Activated T-cell treated with anti-CD3 and anti-CD28 coated beads, Interleukin-2, amount 50 U/mL, for 72 hours (primary cell): Measurements from ENCODE around the gene C17orf113. TPM values are rescaled to one million over a fixed set of nuclear protein-coding genes. Genes with fewer than 3 reads are reported as not detected.
"Not testable (repeated sequence)": the region's sequence is repeated elsewhere in the genome, so short reads cannot be mapped to it uniquely, and the experiment has no call there.

Experiments used
- ATAC-seq, 2 donors: fragments of 150-1000 bp; cut with Tn5 transposase; replicated peaks in 1 of 2; 2 replicates each; pipeline ENCODE4 v1.10.0; 2021; ENCODE audit warnings: moderate library complexity in 2 of 2, mild to moderate bottlenecking in 1 of 2
- DNase-seq, 2 donors: peaks; one replicate each; pipeline ENCODE4 v3.0.0; 2021 to 2022; ENCODE audit warnings: mixed read lengths in 1 of 2
- H3K27ac Mint-ChIP-seq: one replicate; pipeline ENCODE4 v1.8.0; 2022; ENCODE audit warnings: mild to moderate bottlenecking, moderate library complexity, mixed read lengths
- H3K27me3 Mint-ChIP-seq: one replicate; pipeline ENCODE4 v1.8.0; 2022; ENCODE audit warnings: low read depth, mixed read lengths
- H3K36me3 Mint-ChIP-seq, 2 donors: one replicate each; pipeline ENCODE4 v1.8.0; 2022; ENCODE audit warnings: mixed read lengths in 2 of 2, mild to moderate bottlenecking in 1 of 2; ENCODE audit not compliant: insufficient read depth in 2 of 2
- H3K4me1 Mint-ChIP-seq: one replicate; pipeline ENCODE4 v1.8.0; 2022; ENCODE audit warnings: low read depth, mixed read lengths
- H3K4me3 Mint-ChIP-seq, 2 donors: one replicate each; pipeline ENCODE4 v1.8.0; 2022; ENCODE audit warnings: mild to moderate bottlenecking in 2 of 2, mixed read lengths in 2 of 2, moderate library complexity in 2 of 2
- H3K9me3 Mint-ChIP-seq, 2 donors: one replicate each; pipeline ENCODE4 v1.8.0; 2022; ENCODE audit warnings: mixed read lengths in 2 of 2
- total RNA-seq, 2 donors: library from RNA; stranded (reverse); gene quantifications; one replicate each; pipeline ENCODE4 v1.2.3, GENCODE V29; 2022

The C17orf113 gene
- total RNA-seq, 2 donors from 2014 or later = 0.86 to 1.3 TPM

GRCh38 chr17:42010898-42011516 is 39.4 kb downstream of the C17orf113 start:
- ATAC-seq = no peak
- Mint-ChIP-seq H3K27ac (peak overlapping the region; percentile 77), H3K4me1 (peaks cover 53% of the 10 kb centered on the region), H3K27me3 (no peaks in the 10 kb centered on the region), H3K36me3 (peaks cover 3 to 12% of the 10 kb centered on the region in 2 donors), H3K4me3 (no peak overlapping the region), H3K9me3 (no peaks in the 10 kb centered on the region)
- DNase-seq = no peak

GRCh38 chr17:42010266-42010680 is 40.1 kb downstream of the C17orf113 start:
- DNase-seq, H3K9me3 Mint-ChIP-seq, H3K4me3 Mint-ChIP-seq, H3K36me3 Mint-ChIP-seq, ATAC-seq, H3K27me3 Mint-ChIP-seq: not testable (repeated sequence)
- peaks cover 50% of the 10 kb centered on the region for H3K4me1 Mint-ChIP-seq
- peak overlapping the region; percentile 77 for H3K27ac Mint-ChIP-seq

- peaks cover 41% of the 10 kb centered on the region for H3K4me1 Mint-ChIP-seq
Observed at GRCh38 chr17:42009170-42009569, 41.2 kb downstream of the C17orf113 start.

GRCh38 chr17:42005166-42005565 is 45.2 kb downstream of the C17orf113 start:
- Mint-ChIP-seq H3K4me3 (no peak overlapping the region), H3K36me3 (peaks cover 7 to 9% of the 10 kb centered on the region in 2 donors), H3K27ac (peak overlapping the region; percentile 42), H3K4me1 (peaks cover 20% of the 10 kb centered on the region), H3K27me3 (no peaks in the 10 kb centered on the region), H3K9me3 (no peaks in the 10 kb centered on the region)
- DNase-seq (no peak), ATAC-seq (no peak)

More at GRCh38 chr17:42009170-42009569, 41.2 kb downstream of the C17orf113 start:
- no peaks in the 10 kb centered on the region for H3K9me3 Mint-ChIP-seq
- no peak overlapping the region for H3K4me3 Mint-ChIP-seq
- ATAC-seq (no peak), DNase-seq (no peak)
- peaks cover 3 to 5% of the 10 kb centered on the region in 2 donors for H3K36me3 Mint-ChIP-seq
- H3K27ac Mint-ChIP-seq = no peak overlapping the region
- H3K27me3 Mint-ChIP-seq = no peaks in the 10 kb centered on the region

DNA sequence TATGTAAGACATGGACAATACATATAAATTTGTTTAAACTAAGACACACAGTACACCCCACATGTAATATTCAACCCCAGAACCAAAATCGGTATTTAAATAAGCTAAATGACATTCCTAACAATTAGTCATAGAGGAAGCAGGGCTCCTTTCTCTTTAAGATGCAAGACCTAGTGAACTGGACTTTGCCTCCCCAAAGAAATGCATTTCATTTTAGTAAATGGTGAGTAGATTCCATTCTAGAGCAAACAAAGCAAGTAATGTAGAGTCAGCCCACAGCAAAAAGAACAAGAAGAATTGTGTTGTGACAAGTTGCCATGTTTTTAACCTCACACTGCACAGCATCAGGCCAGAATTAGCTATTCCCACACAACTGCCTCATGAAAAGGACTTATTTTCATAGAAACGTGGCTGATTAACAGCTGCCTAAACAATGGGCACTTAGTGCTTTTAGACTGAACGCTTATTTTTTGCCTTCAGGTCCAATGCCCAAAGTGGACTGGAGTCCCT is 47.6 kb downstream of the C17orf113 start:
- DNase-seq (no peak), ATAC-seq (no peak)
- H3K4me1 Mint-ChIP-seq = peaks cover 13% of the 10 kb centered on the region
- H3K4me3 Mint-ChIP-seq = no peak overlapping the region
- H3K27ac Mint-ChIP-seq = peak overlapping the region; percentile 74
- peaks cover 6 to 12% of the 10 kb centered on the region in 2 donors for H3K36me3 Mint-ChIP-seq
- H3K9me3 Mint-ChIP-seq = no peaks in the 10 kb centered on the region
- no peaks in the 10 kb centered on the region for H3K27me3 Mint-ChIP-seq

GRCh38 chr17:42002175-42002791 is 48.1 kb downstream of the C17orf113 start:
- ATAC-seq = no peak
- no peak for DNase-seq
- H3K36me3 Mint-ChIP-seq = peaks cover 6 to 12% of the 10 kb centered on the region in 2 donors
- no peak overlapping the region for H3K4me3 Mint-ChIP-seq
- H3K9me3 Mint-ChIP-seq = no peaks in the 10 kb centered on the region
- H3K4me1 Mint-ChIP-seq = peaks cover 14% of the 10 kb centered on the region
- no peaks in the 10 kb centered on the region for H3K27me3 Mint-ChIP-seq
- H3K27ac Mint-ChIP-seq = peak overlapping the region; percentile 74

DNA sequence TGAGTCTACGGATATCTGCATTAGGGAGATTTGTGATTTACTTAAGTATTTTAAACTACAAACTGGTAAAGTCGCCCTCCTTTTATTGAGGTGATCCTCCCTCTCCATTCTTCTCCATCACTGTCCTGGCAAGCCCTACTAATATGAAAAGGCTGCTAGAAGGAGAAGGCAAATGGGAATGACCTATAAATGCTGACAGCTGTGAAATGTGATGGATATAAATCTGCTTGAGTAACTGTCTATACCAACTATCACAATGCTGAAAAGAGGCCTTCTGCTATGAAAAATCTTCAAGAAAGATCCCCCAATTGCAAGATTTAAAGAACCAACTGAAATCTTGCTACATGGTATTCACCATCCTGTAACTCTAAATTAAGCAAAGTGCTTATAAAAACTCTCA is 48.7 kb downstream of the C17orf113 start:
- Mint-ChIP-seq H3K4me1 (peaks cover 19% of the 10 kb centered on the region), H3K9me3 (no peaks in the 10 kb centered on the region), H3K36me3 (peaks cover 8 to 15% of the 10 kb centered on the region in 2 donors), H3K4me3 (no peak overlapping the region), H3K27me3 (no peaks in the 10 kb centered on the region), H3K27ac (no peak overlapping the region)
- no peak for ATAC-seq
- DNase-seq = no peak

DNA sequence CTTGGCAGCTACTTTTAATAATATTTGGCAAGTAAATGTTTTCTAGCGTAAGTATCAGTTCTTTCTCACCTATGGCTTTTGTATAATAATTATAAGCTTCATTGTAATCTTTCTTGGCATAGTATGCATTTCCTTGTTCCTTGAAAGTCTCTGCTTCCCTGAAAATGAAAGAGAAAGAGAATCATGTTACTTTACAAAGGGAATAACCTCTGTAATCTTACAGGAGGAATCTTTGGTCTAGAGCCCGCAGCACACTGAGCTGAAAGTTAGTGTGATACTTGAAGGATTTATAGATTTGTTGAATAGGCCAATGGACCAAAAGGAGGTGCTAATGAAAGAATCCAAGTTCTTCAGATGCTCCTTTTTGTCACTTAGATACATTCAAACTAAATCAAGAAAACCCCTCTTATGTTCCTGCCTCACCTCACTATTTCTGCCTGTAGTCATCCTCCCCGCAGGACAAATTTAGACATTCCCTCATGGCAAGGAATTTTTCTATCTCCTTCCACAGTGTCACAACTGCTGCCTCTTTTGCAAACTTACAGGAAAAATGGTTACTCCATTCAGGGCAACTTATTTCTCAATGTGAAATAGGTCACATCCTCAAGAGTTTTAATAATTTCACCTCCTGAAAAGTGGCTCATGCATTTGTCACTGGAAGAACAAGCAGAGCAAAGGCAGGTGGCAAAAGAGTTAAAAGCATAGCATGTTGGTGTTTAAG is 49.8 kb downstream of the C17orf113 start:
- Mint-ChIP-seq H3K27ac (peak overlapping the region; percentile 67), H3K4me3 (no peak overlapping the region), H3K27me3 (no peaks in the 10 kb centered on the region), H3K36me3 (peaks cover 13 to 25% of the 10 kb centered on the region in 2 donors), H3K4me1 (peaks cover 25% of the 10 kb centered on the region), H3K9me3 (no peaks in the 10 kb centered on the region)
- ATAC-seq (no peak), DNase-seq (no peak)

DNA sequence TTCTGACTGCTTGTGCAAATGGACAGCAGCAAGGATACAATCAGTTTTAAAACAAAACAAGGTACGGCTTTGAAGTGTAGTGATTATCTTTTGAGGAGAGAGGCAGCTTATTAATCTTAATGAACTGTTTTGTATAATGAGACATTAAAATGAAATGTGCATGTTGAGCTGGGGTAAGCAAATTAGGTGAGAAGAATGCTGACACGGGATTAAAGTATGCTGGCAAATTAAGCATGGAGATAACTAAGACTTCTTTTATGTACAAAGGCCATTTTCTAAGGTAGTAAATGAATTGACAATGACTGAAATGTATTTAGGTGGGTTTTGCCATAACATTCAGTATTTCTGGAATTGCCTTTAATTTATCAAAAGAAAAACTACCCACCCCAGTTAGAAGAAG is 51.9 kb downstream of the C17orf113 start:
- ATAC-seq (no peak), DNase-seq (no peak)
- Mint-ChIP-seq H3K36me3 (peaks cover 13 to 34% of the 10 kb centered on the region in 2 donors), H3K27ac (no peak overlapping the region), H3K4me3 (no peak overlapping the region), H3K4me1 (peaks cover 22% of the 10 kb centered on the region), H3K9me3 (no peaks in the 10 kb centered on the region), H3K27me3 (no peaks in the 10 kb centered on the region)

- Mint-ChIP-seq H3K36me3 (peaks cover 8 to 33% of the 10 kb centered on the region in 2 donors), H3K4me1 (peaks cover 13% of the 10 kb centered on the region), H3K27me3 (no peaks in the 10 kb centered on the region), H3K4me3 (no peak overlapping the region), H3K9me3 (no peaks in the 10 kb centered on the region), H3K27ac (peak overlapping the region; percentile 38)
- ATAC-seq (no peak), DNase-seq (no peak)
Observed at GRCh38 chr17:41996855-41997164, 53.6 kb downstream of the C17orf113 start.

- ATAC-seq = no peak
- no peak for DNase-seq
- H3K9me3 Mint-ChIP-seq = no peaks in the 10 kb centered on the region
- no peak overlapping the region for H3K4me3 Mint-ChIP-seq
- peaks cover 23% of the 10 kb centered on the region for H3K4me1 Mint-ChIP-seq
- H3K27me3 Mint-ChIP-seq = no peaks in the 10 kb centered on the region
- H3K36me3 Mint-ChIP-seq = peaks cover 9 to 34% of the 10 kb centered on the region in 2 donors
- H3K27ac Mint-ChIP-seq = no peak overlapping the region
Observed at GRCh38 chr17:41992576-41992975, 57.8 kb downstream of the C17orf113 start.

- DNase-seq (no peak), ATAC-seq (no peak)
- peak overlapping the region; percentile 38 for H3K27ac Mint-ChIP-seq
- no peaks in the 10 kb centered on the region for H3K27me3 Mint-ChIP-seq
- no peak overlapping the region for H3K4me3 Mint-ChIP-seq
- peaks cover 1 to 34% of the 10 kb centered on the region in 2 donors for H3K36me3 Mint-ChIP-seq
- H3K4me1 Mint-ChIP-seq = peaks cover 16% of the 10 kb centered on the region
- H3K9me3 Mint-ChIP-seq = no peaks in the 10 kb centered on the region
Observed at GRCh38 chr17:41989702-41990419, 60.5 kb downstream of the C17orf113 start.

- H3K27me3 Mint-ChIP-seq = no peaks in the 10 kb centered on the region
- H3K36me3 Mint-ChIP-seq = peaks cover 5 to 31% of the 10 kb centered on the region in 2 donors
- ATAC-seq (no peak), DNase-seq (no peak)
- no peaks in the 10 kb centered on the region for H3K9me3 Mint-ChIP-seq
- peaks cover 16% of the 10 kb centered on the region for H3K4me1 Mint-ChIP-seq
- peak overlapping the region in 1 of 2 donors; percentile 25 for H3K4me3 Mint-ChIP-seq
- H3K27ac Mint-ChIP-seq = peak overlapping the region; percentile 94
Observed at GRCh38 chr17:41988418-41988817, 62.0 kb downstream of the C17orf113 start.
